ENCODE data around the gene CUEDC2. TPM values are rescaled to one million over a fixed set of nuclear protein-coding genes. Genes with fewer than 3 reads are reported as not detected.
"Not testable (repeated sequence)": the region's sequence is repeated elsewhere in the genome, so short reads cannot be mapped to it uniquely, and the experiment has no call there.

The CUEDC2 gene
- total RNA-seq, 1 donor from 2014 or later = 98.5 TPM

DNA sequence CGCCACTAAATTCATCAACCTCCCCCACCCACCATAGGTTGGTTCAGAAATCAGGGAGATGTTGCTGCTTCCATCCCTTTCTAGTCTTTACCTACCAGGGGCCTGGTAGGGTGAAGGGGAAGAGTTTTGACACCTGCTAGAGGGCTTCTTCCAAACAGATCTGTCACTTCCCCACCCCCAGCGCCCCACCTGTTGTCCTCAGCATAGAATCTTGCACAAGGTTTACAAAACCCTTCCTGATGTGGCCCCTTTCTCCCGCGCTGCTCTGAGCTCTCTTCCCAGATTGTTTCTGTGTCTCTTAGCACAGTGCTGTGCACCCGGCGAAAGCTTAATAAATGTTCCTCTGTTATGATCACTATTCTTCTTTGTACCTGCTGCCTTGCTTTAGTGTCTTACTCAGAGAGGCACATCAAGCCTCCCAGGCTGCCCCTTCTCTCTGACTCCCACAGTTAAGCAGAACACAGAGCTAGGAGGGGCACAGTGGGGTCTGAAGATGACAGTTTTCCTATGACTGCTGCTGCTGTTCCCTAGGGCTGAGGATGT is 30.2 kb upstream of the CUEDC2 start:
- TF ChIP-seq, protein P1, sequence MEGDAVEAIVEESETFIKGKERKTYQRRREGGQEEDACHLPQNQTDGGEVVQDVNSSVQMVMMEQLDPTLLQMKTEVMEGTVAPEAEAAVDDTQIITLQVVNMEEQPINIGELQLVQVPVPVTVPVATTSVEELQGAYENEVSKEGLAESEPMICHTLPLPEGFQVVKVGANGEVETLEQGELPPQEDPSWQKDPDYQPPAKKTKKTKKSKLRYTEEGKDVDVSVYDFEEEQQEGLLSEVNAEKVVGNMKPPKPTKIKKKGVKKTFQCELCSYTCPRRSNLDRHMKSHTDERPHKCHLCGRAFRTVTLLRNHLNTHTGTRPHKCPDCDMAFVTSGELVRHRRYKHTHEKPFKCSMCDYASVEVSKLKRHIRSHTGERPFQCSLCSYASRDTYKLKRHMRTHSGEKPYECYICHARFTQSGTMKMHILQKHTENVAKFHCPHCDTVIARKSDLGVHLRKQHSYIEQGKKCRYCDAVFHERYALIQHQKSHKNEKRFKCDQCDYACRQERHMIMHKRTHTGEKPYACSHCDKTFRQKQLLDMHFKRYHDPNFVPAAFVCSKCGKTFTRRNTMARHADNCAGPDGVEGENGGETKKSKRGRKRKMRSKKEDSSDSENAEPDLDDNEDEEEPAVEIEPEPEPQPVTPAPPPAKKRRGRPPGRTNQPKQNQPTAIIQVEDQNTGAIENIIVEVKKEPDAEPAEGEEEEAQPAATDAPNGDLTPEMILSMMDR (conservative IDR thresholded peaks at IDR 0.05; ENCODE audit: low read depth, low read length) = no peak
- no peak for DNase-seq (ENCODE audit: low read depth)
- H3K4me3 ChIP-seq (ENCODE audit: low read depth, low read length) = no peak overlapping the region

- peak overlapping the region; percentile 66 for H3K4me3 ChIP-seq (ENCODE audit: low read depth, low read length)
- no peak for DNase-seq (ENCODE audit: low read depth)
- TF ChIP-seq, protein P1 (conservative IDR thresholded peaks at IDR 0.05; ENCODE audit: low read depth, low read length) = no peak
These were observed 29.0 kb upstream of the CUEDC2 start for GRCh38 chr10:102461187-102462054.

DNA sequence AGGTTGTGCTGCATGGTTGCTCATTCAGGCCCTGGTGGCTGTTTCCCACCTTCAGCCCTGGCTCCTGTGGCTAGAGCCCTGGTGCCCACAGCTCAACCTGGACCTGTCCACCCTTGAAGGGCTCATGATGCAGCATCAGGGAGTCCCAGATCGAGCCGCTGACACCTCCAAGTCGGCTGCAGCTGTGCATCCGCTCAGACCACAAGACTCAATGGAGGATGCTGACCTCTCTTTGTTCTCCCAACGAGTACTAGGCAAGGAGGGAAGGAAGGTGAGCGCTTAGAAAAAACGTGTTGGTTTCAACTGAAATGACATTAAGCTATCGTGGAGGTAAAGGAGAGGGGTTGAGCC is 28.4 kb upstream of the CUEDC2 start:
- H3K4me3 ChIP-seq (ENCODE audit: low read depth, low read length) = peak overlapping the region; percentile 66
- no peak for DNase-seq (ENCODE audit: low read depth)
- TF ChIP-seq, protein P1 (conservative IDR thresholded peaks at IDR 0.05; ENCODE audit: low read depth, low read length) = no peak

- DNase-seq (ENCODE audit: low read depth) = no peak
- H3K4me3 ChIP-seq (ENCODE audit: low read depth, low read length) = no peak overlapping the region
- TF ChIP-seq, protein P1 (conservative IDR thresholded peaks at IDR 0.05; ENCODE audit: low read depth, low read length) = no peak
These were observed 26.3 kb upstream of the CUEDC2 start for GRCh38 chr10:102458656-102459055.

- TF ChIP-seq, protein P1 (conservative IDR thresholded peaks at IDR 0.05; ENCODE audit: low read depth, low read length) = no peak
- no peak overlapping the region for H3K4me3 ChIP-seq (ENCODE audit: low read depth, low read length)
- no peak for DNase-seq (ENCODE audit: low read depth)
These were observed 25.3 kb upstream of the CUEDC2 start for GRCh38 chr10:102457591-102458150.

- DNase-seq (ENCODE audit: low read depth) = peak; percentile 67
- TF ChIP-seq, protein P1 (conservative IDR thresholded peaks at IDR 0.05; ENCODE audit: low read depth, low read length) = no peak
- no peak overlapping the region for H3K4me3 ChIP-seq (ENCODE audit: low read depth, low read length)
These were observed 23.6 kb upstream of the CUEDC2 start for GRCh38 chr10:102455893-102456471.

DNA sequence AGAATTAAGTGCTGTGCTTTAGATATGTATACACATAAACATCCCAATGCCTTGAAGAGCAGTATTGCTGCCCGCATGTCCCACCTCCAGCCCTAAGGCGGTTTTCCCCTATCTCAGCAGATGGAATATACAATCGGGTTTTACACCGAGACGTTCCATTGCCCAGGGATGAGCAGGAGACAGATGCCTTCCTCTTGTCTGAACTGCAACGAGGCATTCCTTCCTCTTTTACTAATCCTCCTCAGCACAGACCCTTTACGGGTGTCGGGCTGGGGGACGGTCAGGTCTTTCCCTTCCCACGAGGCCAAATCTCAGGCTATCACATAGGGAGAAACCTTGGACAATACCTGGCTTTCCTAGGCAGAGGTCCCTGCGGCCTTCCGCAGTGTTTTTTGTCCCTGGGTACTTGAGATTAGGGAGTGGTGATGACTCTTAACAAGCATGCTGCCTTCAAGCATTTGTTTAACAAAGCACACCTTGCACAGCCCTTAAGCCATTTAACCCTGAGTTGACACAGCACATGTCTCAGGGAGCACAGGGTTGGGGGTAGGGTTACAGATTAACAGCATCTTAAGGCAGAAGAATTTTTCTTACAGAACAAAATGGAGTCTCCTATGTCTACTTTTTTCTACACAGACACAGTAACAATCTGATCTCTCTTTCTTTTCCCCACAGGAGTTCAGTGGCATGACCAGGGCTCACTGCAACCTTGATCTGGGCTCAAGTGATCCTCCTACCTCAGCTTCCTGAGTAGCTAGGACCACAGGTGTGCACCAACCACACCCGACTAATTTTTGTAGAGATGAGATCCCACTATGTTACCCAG is 22.5 kb upstream of the CUEDC2 start:
- not testable (repeated sequence) for DNase-seq (ENCODE audit: low read depth); H3K4me3 ChIP-seq (ENCODE audit: low read depth, low read length)
